DOHH2 (cell line): ENCODE results near the gene TMEM72.

Source experiments
- H3F3A ChIP-seq: fragments of 200-600 bp; sonication (generic), shearing (Covaris generic); 2 replicates; pipeline ENCODE4 v1.6.0; 2016; ENCODE audit warnings: antibody characterized with exemption, mild to moderate bottlenecking; ENCODE audit not compliant: control insufficient read depth, insufficient read depth
- H3K27ac ChIP-seq: fragments of 200-600 bp; sonication (generic); 2 replicates; pipeline ENCODE4 v1.5.1; 2014; ENCODE audit warnings: low read depth, mild to moderate bottlenecking, low read length, moderate library complexity
- H3K27me3 ChIP-seq: fragments of 200-600 bp; sonication (generic); 2 replicates; pipeline ENCODE4 v1.6.1; 2014; ENCODE audit warnings: mild to moderate bottlenecking, low read length, mixed read lengths; ENCODE audit not compliant: control insufficient read depth
- H3K36me3 ChIP-seq: fragments of 200-600 bp; sonication (generic); 2 replicates; pipeline ENCODE4 v1.6.1; 2014; ENCODE audit warnings: mild to moderate bottlenecking, low read length, moderate library complexity, mixed read lengths; ENCODE audit not compliant: control insufficient read depth
- H3K4me1 ChIP-seq: fragments of 200-600 bp; sonication (generic); 2 replicates; pipeline ENCODE4 v1.6.1; 2014; ENCODE audit warnings: mild to moderate bottlenecking, low read length, mixed read lengths; ENCODE audit not compliant: control insufficient read depth
- H3K4me2 ChIP-seq: fragments of 200-600 bp; sonication (generic); 2 replicates; pipeline ENCODE4 v1.6.0; 2014; ENCODE audit warnings: mild to moderate bottlenecking, low read length, moderate library complexity
- H3K4me3 ChIP-seq: fragments of 200-600 bp; sonication (generic); 2 replicates; pipeline ENCODE4 v1.5.1; 2014; ENCODE audit warnings: mild to moderate bottlenecking, low read length, mixed read lengths
- H3K79me2 ChIP-seq: fragments of 200-600 bp; sonication (generic); 2 replicates; pipeline ENCODE4 v1.6.1; 2014; ENCODE audit warnings: mild to moderate bottlenecking, low read length, mixed read lengths; ENCODE audit not compliant: control insufficient read depth
- H3K9me2 ChIP-seq: fragments of 200-600 bp; sonication (generic); replicated peaks from 2 replicates; pipeline ENCODE4 v1.6.1; 2014; ENCODE audit warnings: mild to moderate bottlenecking, low read length, mixed read lengths; ENCODE audit not compliant: control insufficient read depth
- H3K9me3 ChIP-seq: fragments of 200-600 bp; sonication (generic); 2 replicates; pipeline ENCODE4 v1.6.1; 2014; ENCODE audit warnings: antibody characterized with exemption, low read length, mixed read lengths; ENCODE audit not compliant: control insufficient read depth, insufficient read depth
- H4K20me1 ChIP-seq: fragments of 200-600 bp; sonication (generic); 2 replicates; pipeline ENCODE4 v1.6.0; 2014; ENCODE audit warnings: low read depth, mild to moderate bottlenecking, antibody characterized with exemption, low read length, moderate library complexity; ENCODE audit not compliant: control insufficient read depth, insufficient read depth
- CTCF ChIP-seq: fragments of 200-600 bp; sonication (generic); IDR thresholded peaks from one replicate; pipeline ENCODE4 v1.5.1; 2014; ENCODE audit warnings: antibody characterized with exemption, mild to moderate bottlenecking, low read depth, low read length; ENCODE audit not compliant: poor library complexity, severe bottlenecking
- EZH2phosphoT487 ChIP-seq: fragments of 200-600 bp; sonication (generic); IDR thresholded peaks from 2 replicates; pipeline ENCODE4 v1.6.1; 2017; ENCODE audit warnings: borderline replicate concordance, mild to moderate bottlenecking, antibody characterized with exemption, low read length, moderate library complexity, mixed read lengths

Gene TMEM72

DNA sequence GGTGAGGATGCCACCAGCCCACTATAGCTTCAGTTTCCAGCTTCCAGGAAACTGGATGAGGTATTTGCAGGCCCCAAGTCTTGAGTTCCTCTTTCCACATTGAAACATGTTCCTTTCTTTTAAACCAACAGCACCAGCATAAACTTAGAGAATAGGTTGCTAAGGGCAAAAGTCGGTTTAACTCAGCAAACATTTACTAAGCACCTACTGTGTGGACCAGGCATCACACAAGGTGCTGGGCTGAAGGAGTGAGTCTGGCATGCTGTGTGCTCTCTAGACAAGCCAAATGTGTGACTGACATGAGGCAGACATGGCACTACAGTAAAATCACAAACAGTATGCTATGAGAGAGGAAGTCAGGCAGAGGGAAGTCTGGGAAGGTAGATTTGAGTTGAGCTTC is 37.5 kb downstream of the TMEM72 start:
- Histone ChIP-seq H3K27ac (no peak overlapping the region), H3K9me2 (no peaks in the 10 kb centered on the region), H3K4me3 (no peak overlapping the region), H3K36me3 (no peaks in the 10 kb centered on the region), H3F3A (no peaks in the 10 kb centered on the region), H4K20me1 (no peaks in the 10 kb centered on the region), H3K4me2 (no peak overlapping the region), H3K4me1 (peaks cover 24% of the 10 kb centered on the region), H3K27me3 (no peaks in the 10 kb centered on the region), H3K9me3 (peaks cover 17% of the 10 kb centered on the region), H3K79me2 (no peaks in the 10 kb centered on the region)
- no peak for TF ChIP-seq CTCF
- TF ChIP-seq EZH2phosphoT487 = no peak

- Histone ChIP-seq H3K79me2 (no peaks in the 10 kb centered on the region), H3F3A (no peaks in the 10 kb centered on the region), H3K36me3 (no peaks in the 10 kb centered on the region), H3K9me2 (no peaks in the 10 kb centered on the region), H3K4me3 (no peak overlapping the region), H4K20me1 (no peaks in the 10 kb centered on the region), H3K4me2 (no peak overlapping the region), H3K27ac (no peak overlapping the region), H3K9me3 (peaks cover 15% of the 10 kb centered on the region), H3K4me1 (peaks cover 24% of the 10 kb centered on the region), H3K27me3 (no peaks in the 10 kb centered on the region)
- TF ChIP-seq EZH2phosphoT487 = no peak
- TF ChIP-seq CTCF = no peak
Observed at GRCh38 chr10:44949127-44949802, 38.1 kb downstream of the TMEM72 start.

DNA sequence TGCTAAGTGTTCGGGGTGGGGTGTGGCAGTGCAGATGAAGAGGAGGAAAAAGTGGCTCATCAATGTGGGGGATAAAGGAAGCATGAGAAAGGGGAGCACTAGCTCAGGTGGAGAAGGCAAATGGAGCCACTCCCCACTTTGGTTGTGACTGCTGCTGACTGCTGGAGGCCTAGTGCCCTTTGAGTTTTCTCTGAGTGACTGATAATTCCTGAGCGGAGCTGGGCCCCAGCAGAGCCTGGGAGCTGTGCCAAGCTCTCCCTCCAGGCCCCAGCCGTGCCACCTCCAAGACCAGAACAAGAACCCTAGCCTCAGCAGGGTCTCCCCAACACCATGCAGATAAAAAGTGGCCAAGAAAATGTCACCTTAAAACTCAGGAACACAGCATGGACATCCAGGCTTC is 38.8 kb downstream of the TMEM72 start:
- Histone ChIP-seq H3K36me3 (no peaks in the 10 kb centered on the region), H3F3A (no peaks in the 10 kb centered on the region), H3K4me2 (no peak overlapping the region), H3K4me1 (peaks cover 24% of the 10 kb centered on the region), H3K79me2 (no peaks in the 10 kb centered on the region), H3K4me3 (no peak overlapping the region), H4K20me1 (no peaks in the 10 kb centered on the region), H3K27ac (no peak overlapping the region), H3K9me2 (no peaks in the 10 kb centered on the region), H3K27me3 (no peaks in the 10 kb centered on the region), H3K9me3 (peaks cover 10% of the 10 kb centered on the region; the same call in 1 of the 2 replicates)
- TF ChIP-seq EZH2phosphoT487 (no peak), CTCF (no peak)
